ENCODE results near the gene UBE2O. TPM values are rescaled to one million over a fixed set of nuclear protein-coding genes. Genes with fewer than 3 reads are reported as not detected.

UBE2O gene
- total and polyA plus RNA-seq, 2 experiments from 2014 or later = 30.4 to 79.4 TPM

DNA sequence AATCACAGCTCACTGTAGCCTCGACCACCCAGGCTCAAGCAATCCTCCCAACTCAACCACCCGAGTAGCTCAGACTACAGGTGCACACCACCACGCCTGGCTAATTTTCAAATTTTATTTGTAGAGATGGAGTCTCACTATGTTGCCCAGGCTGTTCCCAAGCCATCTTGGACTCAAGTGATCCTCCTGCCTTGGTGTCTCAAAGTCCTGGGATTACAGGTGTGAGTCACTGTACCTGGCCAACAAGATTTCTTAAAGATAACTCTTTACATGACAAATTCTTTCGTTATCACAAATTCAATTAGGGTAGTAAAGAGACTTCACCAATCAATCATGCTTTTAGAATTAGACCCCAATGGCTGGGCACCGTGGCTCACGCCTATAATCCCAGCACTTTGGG lies 111.7 kb downstream of the UBE2O start (continued):
- TF ChIP-seq, protein P1, sequence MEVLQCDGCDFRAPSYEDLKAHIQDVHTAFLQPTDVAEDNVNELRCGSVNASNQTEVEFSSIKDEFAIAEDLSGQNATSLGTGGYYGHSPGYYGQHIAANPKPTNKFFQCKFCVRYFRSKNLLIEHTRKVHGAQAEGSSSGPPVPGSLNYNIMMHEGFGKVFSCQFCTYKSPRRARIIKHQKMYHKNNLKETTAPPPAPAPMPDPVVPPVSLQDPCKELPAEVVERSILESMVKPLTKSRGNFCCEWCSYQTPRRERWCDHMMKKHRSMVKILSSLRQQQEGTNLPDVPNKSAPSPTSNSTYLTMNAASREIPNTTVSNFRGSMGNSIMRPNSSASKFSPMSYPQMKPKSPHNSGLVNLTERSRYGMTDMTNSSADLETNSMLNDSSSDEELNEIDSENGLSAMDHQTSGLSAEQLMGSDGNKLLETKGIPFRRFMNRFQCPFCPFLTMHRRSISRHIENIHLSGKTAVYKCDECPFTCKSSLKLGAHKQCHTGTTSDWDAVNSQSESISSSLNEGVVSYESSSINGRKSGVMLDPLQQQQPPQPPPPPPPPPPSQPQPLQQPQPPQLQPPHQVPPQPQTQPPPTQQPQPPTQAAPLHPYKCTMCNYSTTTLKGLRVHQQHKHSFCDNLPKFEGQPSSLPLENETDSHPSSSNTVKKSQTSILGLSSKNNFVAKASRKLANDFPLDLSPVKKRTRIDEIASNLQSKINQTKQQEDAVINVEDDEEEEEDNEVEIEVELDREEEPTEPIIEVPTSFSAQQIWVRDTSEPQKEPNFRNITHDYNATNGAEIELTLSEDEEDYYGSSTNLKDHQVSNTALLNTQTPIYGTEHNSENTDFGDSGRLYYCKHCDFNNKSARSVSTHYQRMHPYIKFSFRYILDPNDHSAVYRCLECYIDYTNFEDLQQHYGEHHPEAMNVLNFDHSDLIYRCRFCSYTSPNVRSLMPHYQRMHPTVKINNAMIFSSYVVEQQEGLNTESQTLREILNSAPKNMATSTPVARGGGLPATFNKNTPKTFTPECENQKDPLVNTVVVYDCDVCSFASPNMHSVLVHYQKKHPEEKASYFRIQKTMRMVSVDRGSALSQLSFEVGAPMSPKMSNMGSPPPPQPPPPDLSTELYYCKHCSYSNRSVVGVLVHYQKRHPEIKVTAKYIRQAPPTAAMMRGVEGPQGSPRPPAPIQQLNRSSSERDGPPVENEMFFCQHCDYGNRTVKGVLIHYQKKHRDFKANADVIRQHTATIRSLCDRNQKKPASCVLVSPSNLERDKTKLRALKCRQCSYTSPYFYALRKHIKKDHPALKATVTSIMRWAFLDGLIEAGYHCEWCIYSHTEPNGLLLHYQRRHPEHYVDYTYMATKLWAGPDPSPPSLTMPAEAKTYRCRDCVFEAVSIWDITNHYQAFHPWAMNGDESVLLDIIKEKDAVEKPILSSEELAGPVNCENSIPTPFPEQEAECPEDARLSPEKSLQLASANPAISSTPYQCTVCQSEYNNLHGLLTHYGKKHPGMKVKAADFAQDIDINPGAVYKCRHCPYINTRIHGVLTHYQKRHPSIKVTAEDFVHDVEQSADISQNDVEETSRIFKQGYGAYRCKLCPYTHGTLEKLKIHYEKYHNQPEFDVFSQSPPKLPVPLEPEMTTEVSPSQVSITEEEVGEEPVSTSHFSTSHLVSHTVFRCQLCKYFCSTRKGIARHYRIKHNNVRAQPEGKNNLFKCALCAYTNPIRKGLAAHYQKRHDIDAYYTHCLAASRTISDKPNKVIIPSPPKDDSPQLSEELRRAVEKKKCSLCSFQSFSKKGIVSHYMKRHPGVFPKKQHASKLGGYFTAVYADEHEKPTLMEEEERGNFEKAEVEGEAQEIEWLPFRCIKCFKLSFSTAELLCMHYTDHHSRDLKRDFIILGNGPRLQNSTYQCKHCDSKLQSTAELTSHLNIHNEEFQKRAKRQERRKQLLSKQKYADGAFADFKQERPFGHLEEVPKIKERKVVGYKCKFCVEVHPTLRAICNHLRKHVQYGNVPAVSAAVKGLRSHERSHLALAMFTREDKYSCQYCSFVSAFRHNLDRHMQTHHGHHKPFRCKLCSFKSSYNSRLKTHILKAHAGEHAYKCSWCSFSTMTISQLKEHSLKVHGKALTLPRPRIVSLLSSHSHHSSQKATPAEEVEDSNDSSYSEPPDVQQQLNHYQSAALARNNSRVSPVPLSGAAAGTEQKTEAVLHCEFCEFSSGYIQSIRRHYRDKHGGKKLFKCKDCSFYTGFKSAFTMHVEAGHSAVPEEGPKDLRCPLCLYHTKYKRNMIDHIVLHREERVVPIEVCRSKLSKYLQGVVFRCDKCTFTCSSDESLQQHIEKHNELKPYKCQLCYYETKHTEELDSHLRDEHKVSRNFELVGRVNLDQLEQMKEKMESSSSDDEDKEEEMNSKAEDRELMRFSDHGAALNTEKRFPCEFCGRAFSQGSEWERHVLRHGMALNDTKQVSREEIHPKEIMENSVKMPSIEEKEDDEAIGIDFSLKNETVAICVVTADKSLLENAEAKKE (CRISPR knock-in tag; IDR thresholded peaks at IDR 0.05) = no peak
- no peak for TF ChIP-seq ZNF114 (CRISPR knock-in tag; IDR thresholded peaks at IDR 0.05)
- TF ChIP-seq ZNF331 (CRISPR knock-in tag; IDR thresholded peaks at IDR 0.05; ENCODE audit: low read depth) = no peak
- no peak for TF ChIP-seq EZH2phosphoT487 (IDR thresholded peaks at IDR 0.05; ENCODE audit: unreplicated experiment)
- no peak for TF ChIP-seq POLR2AphosphoS5 (IDR thresholded peaks at IDR 0.05; ENCODE audit: low read depth)
- no peak for TF ChIP-seq STAT1 (IDR thresholded peaks at IDR 0.05; ENCODE audit: unreplicated experiment)
- TF ChIP-seq, protein P2, sequence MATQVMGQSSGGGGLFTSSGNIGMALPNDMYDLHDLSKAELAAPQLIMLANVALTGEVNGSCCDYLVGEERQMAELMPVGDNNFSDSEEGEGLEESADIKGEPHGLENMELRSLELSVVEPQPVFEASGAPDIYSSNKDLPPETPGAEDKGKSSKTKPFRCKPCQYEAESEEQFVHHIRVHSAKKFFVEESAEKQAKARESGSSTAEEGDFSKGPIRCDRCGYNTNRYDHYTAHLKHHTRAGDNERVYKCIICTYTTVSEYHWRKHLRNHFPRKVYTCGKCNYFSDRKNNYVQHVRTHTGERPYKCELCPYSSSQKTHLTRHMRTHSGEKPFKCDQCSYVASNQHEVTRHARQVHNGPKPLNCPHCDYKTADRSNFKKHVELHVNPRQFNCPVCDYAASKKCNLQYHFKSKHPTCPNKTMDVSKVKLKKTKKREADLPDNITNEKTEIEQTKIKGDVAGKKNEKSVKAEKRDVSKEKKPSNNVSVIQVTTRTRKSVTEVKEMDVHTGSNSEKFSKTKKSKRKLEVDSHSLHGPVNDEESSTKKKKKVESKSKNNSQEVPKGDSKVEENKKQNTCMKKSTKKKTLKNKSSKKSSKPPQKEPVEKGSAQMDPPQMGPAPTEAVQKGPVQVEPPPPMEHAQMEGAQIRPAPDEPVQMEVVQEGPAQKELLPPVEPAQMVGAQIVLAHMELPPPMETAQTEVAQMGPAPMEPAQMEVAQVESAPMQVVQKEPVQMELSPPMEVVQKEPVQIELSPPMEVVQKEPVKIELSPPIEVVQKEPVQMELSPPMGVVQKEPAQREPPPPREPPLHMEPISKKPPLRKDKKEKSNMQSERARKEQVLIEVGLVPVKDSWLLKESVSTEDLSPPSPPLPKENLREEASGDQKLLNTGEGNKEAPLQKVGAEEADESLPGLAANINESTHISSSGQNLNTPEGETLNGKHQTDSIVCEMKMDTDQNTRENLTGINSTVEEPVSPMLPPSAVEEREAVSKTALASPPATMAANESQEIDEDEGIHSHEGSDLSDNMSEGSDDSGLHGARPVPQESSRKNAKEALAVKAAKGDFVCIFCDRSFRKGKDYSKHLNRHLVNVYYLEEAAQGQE (IDR thresholded peaks at IDR 0.05; ENCODE audit: unreplicated experiment) = no peak
- no peak for TF ChIP-seq CREB1 (CRISPR knock-in tag; IDR thresholded peaks at IDR 0.05; ENCODE audit: low read depth)

Other genes starting within 250 kb of the UBE2O start
- 11.7 and 13.8 TPM in 2 replicates for gene RNF157, start 212.7 kb downstream of the UBE2O start, total RNA-seq (2014; rRNA removed; shearing (Covaris generic))
- 7.8 and 8.5 TPM in 2 replicates for gene RNF157, start 212.7 kb downstream of the UBE2O start, polyA plus RNA-seq (2016; fragmentation: Nextera tagmentation; extraction: Ambion mirVana)
- 3.1 and 3.5 TPM in 2 replicates for gene UBALD2, start 187.8 kb downstream of the UBE2O start, total RNA-seq (2014; rRNA removed; shearing (Covaris generic))
- gene UBALD2, start 187.8 kb downstream of the UBE2O start, polyA plus RNA-seq (2016; fragmentation: Nextera tagmentation; extraction: Ambion mirVana) = 2.2 and 3.3 TPM in 2 replicates
- gene QRICH2, start 144.9 kb downstream of the UBE2O start, total RNA-seq (2014; rRNA removed; shearing (Covaris generic)) = 3.7 and 4.0 TPM in 2 replicates
- 1.1 and 2.2 TPM in 2 replicates for gene QRICH2, start 144.9 kb downstream of the UBE2O start, polyA plus RNA-seq (2016; fragmentation: Nextera tagmentation; extraction: Ambion mirVana)
- 47.9 and 58.8 TPM in 2 replicates for gene PRPSAP1, start 99.2 kb downstream of the UBE2O start, total RNA-seq (2014; rRNA removed; shearing (Covaris generic))
- 31.5 and 39.5 TPM in 2 replicates for gene PRPSAP1, start 99.2 kb downstream of the UBE2O start, polyA plus RNA-seq (2016; fragmentation: Nextera tagmentation; extraction: Ambion mirVana)
- 3.2 and 7.4 TPM in 2 replicates for gene SPHK1, start 68.5 kb downstream of the UBE2O start, total RNA-seq (2014; rRNA removed; shearing (Covaris generic))
- 0.63 and 1.3 TPM in 2 replicates for gene SPHK1, start 68.5 kb downstream of the UBE2O start, polyA plus RNA-seq (2016; fragmentation: Nextera tagmentation; extraction: Ambion mirVana)
- gene AANAT, start 14.5 kb upstream of the UBE2O start, total RNA-seq (2014; rRNA removed; shearing (Covaris generic)) = 0.28 and 1.3 TPM in 2 replicates
- gene AANAT, start 14.5 kb upstream of the UBE2O start, polyA plus RNA-seq (2016; fragmentation: Nextera tagmentation; extraction: Ambion mirVana) = 0.73 and 1.0 TPM in 2 replicates
- gene RHBDF2, start 48.3 kb upstream of the UBE2O start, total RNA-seq (2014; rRNA removed; shearing (Covaris generic)) = 19.5 and 29.5 TPM in 2 replicates
- 9.4 and 10.5 TPM in 2 replicates for gene RHBDF2, start 48.3 kb upstream of the UBE2O start, polyA plus RNA-seq (2016; fragmentation: Nextera tagmentation; extraction: Ambion mirVana)
- gene CYGB, start 84.6 kb upstream of the UBE2O start, total RNA-seq (2014; rRNA removed; shearing (Covaris generic)) = 1.7 and 2.1 TPM in 2 replicates
- 0.85 and 1.2 TPM in 2 replicates for gene CYGB, start 84.6 kb upstream of the UBE2O start, polyA plus RNA-seq (2016; fragmentation: Nextera tagmentation; extraction: Ambion mirVana)
- gene PRCD, start 86.9 kb upstream of the UBE2O start, total RNA-seq (2014; rRNA removed; shearing (Covaris generic)) = 0.38 and 0.50 TPM in 2 replicates
- 1.6 and 2.5 TPM in 2 replicates for gene PRCD, start 86.9 kb upstream of the UBE2O start, polyA plus RNA-seq (2016; fragmentation: Nextera tagmentation; extraction: Ambion mirVana)
- 0.31 TPM in 1 of 2 replicates, not detected in the other for gene ST6GALNAC2, start 132.7 kb upstream of the UBE2O start, total RNA-seq (2014; rRNA removed; shearing (Covaris generic))
- not detected in 2 replicates for gene ST6GALNAC2, start 132.7 kb upstream of the UBE2O start, polyA plus RNA-seq (2016; fragmentation: Nextera tagmentation; extraction: Ambion mirVana)
- not detected in 2 replicates for gene ST6GALNAC1, start 190.6 kb upstream of the UBE2O start, total RNA-seq (2014; rRNA removed; shearing (Covaris generic))
- not detected in 2 replicates for gene ST6GALNAC1, start 190.6 kb upstream of the UBE2O start, polyA plus RNA-seq (2016; fragmentation: Nextera tagmentation; extraction: Ambion mirVana)

All from GM23338 (cell line).